Testis (tissue), 2 donors: ENCODE data around the gene AK4.

Experiments
- POLR2A ChIP-seq: fragments of 450-650 bp; IDR thresholded peaks from one replicate; pipeline ENCODE4 v1.6.1; 2017; ENCODE audit warnings: antibody characterized with exemption, mild to moderate bottlenecking, moderate library complexity
- TF ChIP-seq, protein P1 (sequence below), 3 experiments: fragments of 450-650 bp in 2 of 3; fragments of 200-600 bp in 1 of 3; sonication (generic) in 1 of 3; IDR thresholded peaks; one replicate each; pipeline ENCODE4 v1.5.1; 2016 to 2019; ENCODE audit warnings: antibody characterized with exemption in 3 of 3, mild to moderate bottlenecking in 2 of 3, moderate library complexity in 1 of 3

DNA sequence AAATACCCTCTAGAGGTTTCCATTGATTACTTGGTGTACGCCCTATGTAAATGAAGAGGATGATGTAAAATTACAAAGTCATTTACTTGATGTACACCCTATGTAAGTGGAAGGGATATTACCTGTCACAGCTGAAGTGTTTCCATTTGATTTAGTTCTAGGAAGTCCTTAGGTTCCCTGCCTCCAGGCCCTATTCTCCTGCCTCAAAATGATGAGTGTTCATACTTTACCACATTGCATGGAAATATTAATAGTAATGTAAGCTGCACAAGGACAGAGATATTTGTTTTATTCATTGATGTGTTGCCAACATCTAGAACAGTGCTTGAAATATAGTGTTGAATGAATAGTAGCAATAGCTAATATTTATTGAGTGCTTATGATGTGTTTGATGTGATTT lies 9.5 kb upstream of the AK4 start:
- TF ChIP-seq, protein P1, sequence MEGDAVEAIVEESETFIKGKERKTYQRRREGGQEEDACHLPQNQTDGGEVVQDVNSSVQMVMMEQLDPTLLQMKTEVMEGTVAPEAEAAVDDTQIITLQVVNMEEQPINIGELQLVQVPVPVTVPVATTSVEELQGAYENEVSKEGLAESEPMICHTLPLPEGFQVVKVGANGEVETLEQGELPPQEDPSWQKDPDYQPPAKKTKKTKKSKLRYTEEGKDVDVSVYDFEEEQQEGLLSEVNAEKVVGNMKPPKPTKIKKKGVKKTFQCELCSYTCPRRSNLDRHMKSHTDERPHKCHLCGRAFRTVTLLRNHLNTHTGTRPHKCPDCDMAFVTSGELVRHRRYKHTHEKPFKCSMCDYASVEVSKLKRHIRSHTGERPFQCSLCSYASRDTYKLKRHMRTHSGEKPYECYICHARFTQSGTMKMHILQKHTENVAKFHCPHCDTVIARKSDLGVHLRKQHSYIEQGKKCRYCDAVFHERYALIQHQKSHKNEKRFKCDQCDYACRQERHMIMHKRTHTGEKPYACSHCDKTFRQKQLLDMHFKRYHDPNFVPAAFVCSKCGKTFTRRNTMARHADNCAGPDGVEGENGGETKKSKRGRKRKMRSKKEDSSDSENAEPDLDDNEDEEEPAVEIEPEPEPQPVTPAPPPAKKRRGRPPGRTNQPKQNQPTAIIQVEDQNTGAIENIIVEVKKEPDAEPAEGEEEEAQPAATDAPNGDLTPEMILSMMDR (IDR thresholded peaks at IDR 0.05): no peak
- no peak for TF ChIP-seq POLR2A
